GM06990 (cell line): Measurements from ENCODE around the gene SYNGR2.
A peak's percentile ranks its signal among the peaks of the same experiment; 100 is the strongest.

Experiments used
- DNase-seq: peaks from one replicate; pipeline ENCODE4 v3.0.0-alpha.2; 2011; ENCODE audit not compliant: insufficient read length; ENCODE audit errors: extremely low read depth
- H3K27me3 ChIP-seq: replicated peaks from 2 replicates; pipeline ENCODE4 v1.6.0; 2011; ENCODE audit warnings: low read length; ENCODE audit not compliant: control insufficient read depth, insufficient read depth
- H3K36me3 ChIP-seq: 2 replicates; pipeline ENCODE4 v1.5.1; 2011; ENCODE audit warnings: low read length; ENCODE audit not compliant: control insufficient read depth, insufficient read depth
- H3K4me3 ChIP-seq: replicated peaks from 2 replicates; pipeline ENCODE4 v1.5.1; 2011; ENCODE audit warnings: low read depth, mild to moderate bottlenecking, control low read depth, low read length
- TF ChIP-seq, protein P1 (sequence below): IDR thresholded peaks from 2 replicates; pipeline ENCODE4 v1.5.1; 2011; ENCODE audit warnings: low read length, control low read depth, mild to moderate bottlenecking, inconsistent platforms; ENCODE audit not compliant: insufficient read depth, poor library complexity, severe bottlenecking

The SYNGR2 gene

DNA sequence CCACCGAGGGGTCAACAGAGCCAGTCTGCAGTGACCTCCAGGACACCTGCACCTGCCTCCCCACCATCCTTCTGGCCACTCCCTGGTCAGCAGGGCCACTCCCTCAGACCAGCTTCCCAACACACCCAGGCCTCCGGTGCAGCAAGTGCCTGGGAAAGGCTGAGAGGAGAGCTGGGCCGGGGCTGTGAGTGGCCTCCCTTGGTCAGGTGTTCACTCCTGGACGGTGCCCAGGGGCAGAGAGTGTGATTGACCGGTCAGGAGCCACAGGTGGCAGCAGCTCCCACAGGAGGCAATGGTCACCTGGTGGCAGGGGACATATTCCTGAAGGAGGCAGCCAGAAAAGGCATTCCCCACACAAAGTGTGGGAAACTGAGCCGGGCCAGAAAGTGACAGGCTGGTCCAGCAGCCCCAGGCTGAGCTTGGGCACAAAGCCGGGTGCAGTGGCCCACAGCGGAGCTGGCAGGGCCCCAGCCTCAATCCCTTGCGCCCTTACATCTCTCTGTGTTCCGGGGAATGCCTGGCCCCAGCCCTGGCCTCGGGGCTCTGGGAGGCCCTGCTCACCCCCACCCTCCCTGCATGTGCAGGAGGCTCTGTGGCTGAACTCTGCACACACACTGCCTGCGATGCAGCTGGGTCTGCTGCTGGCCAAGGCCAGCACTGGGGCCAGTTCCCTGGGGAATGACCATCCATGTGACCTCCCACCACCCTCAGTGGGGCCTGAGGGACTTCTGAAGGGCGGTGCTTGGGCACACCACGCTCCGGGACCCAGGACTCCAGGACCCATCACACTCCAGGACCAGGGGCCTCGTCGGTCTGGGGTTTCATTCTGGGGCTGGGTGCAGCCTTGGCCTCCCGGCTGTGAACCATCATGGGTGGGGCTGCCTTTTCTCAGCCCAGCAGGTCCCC is 23.4 kb upstream of the SYNGR2 start:
- TF ChIP-seq, protein P1, sequence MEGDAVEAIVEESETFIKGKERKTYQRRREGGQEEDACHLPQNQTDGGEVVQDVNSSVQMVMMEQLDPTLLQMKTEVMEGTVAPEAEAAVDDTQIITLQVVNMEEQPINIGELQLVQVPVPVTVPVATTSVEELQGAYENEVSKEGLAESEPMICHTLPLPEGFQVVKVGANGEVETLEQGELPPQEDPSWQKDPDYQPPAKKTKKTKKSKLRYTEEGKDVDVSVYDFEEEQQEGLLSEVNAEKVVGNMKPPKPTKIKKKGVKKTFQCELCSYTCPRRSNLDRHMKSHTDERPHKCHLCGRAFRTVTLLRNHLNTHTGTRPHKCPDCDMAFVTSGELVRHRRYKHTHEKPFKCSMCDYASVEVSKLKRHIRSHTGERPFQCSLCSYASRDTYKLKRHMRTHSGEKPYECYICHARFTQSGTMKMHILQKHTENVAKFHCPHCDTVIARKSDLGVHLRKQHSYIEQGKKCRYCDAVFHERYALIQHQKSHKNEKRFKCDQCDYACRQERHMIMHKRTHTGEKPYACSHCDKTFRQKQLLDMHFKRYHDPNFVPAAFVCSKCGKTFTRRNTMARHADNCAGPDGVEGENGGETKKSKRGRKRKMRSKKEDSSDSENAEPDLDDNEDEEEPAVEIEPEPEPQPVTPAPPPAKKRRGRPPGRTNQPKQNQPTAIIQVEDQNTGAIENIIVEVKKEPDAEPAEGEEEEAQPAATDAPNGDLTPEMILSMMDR: no peak
- DNase-seq: peak; percentile 41
- Histone ChIP-seq H3K4me3 (no peak overlapping the region), H3K36me3 (peaks cover 8% of the 10 kb centered on the region; the same call in 1 of the 2 replicates), H3K27me3 (no peaks in the 10 kb centered on the region)

DNA sequence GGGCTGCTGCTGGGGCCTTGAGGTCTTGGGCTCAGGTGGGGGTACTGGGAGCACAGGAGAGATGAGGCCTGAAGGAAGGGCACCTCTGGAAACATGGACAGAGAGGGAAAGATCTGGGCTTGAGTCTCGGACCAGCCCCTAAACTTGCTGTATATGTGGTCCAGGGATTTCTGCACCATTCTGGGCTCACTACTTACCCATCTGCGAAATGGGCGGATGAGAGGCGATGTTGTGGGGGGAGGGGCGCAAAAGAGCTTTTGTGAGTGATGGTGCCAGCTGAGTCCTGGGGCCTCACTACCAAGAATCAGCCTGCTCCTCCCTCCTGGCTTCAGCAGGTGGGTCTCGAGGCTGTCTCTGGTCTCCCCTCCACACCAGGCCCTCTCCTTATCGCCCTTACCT is 21.9 kb upstream of the SYNGR2 start:
- Histone ChIP-seq H3K4me3 (no peak overlapping the region), H3K36me3 (peaks cover 6% of the 10 kb centered on the region; the same call in 1 of the 2 replicates), H3K27me3 (no peaks in the 10 kb centered on the region)
- DNase-seq: no peak
- TF ChIP-seq, protein P1: no peak

DNA sequence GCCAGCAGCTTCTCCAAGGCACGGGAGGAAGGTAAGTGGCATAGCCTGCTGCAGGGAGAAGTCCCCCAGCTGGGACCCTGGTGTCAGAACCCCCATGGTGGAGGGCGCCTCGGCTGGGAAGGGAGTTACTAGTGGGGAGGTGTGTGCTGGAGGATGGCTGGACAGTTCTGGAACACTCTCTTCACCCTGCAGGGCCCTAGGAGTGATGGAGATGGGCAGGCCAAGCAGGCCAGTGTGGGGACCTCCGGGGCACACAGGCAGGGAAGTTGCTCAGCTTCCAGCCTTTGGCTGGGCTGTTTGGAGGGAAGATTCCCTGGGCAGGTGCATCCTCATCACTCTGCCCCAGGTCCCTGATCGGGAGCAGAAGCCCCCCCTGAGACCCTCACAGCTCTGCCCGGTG is 21.5 kb upstream of the SYNGR2 start:
- Histone ChIP-seq H3K27me3 (no peaks in the 10 kb centered on the region), H3K36me3 (peaks cover 3% of the 10 kb centered on the region; the same call in 1 of the 2 replicates), H3K4me3 (no peak overlapping the region)
- TF ChIP-seq, protein P1: no peak
- peak; percentile 42 for DNase-seq

DNA sequence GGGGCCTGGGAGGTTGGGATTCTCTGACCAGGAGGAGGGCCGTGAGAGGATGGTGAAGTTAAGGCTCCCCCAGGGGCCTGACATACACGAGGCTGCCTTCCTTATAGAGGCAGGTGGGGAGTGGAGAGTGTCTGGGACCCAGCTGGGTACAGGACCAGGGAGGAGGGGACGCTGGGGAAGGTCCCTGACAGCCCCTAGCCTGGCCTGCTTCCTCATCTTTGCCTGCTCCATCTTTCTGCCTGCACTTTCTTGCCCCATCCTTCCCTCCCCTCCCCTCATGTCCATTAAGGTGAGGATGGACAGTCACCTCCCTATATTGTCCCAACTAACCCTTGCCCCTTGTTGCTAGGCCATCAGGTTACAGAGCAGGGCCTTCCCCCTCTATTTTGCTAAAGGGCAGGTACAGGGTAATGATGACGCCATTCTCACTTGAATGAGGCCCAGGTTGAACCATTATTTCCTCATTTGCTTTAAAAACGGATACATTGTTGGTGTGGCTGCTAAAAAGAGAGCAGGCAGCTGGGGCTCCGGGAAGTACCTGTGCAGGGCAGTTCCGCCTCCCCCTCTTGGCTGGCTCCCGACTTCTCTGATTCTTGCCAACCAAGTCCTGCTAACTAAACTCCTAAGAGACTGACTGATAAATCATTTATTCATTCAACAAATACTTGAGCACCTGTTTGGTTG is 20.9 kb upstream of the SYNGR2 start:
- no peaks in the 10 kb centered on the region for H3K36me3 ChIP-seq
- H3K4me3 ChIP-seq: no peak overlapping the region
- DNase-seq: peak; percentile 75
- TF ChIP-seq, protein P1: no peak
- no peaks in the 10 kb centered on the region for H3K27me3 ChIP-seq

DNA sequence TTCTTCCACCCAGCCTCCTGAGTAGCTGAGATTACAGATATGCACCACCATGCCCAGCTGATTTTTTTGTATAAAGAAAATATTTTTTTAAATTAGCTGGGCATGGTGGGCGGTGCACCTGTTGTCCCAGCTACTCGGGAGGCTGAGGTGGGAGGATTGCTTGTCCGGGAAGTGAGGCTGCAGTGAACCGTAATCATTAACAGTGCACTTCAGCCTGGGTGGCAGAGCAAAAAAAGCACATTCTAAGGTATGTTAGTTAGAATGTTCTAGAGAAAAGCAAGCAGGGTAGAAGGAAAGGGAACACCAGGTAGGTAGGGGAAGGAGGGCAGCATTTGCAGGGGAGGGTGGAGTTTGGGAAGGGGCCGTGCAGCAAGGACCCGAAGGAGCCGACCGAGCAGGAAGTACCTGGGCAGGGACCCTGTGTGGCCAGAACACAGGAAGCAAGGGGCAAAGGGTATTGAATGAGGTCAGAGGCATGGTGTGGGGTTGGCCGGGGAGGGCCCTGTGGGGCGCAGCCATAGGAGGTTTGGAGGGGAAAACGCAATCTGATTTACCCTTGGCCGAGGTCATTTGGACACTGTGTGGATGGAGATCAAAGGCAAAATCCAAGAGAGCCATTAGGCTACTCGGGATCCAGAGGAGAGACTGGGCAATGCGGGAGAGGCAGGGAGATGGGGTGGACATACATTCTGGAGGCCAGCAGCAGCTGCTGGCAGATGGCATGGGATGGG is 19.9 kb upstream of the SYNGR2 start:
- Histone ChIP-seq H3K36me3 (no peaks in the 10 kb centered on the region), H3K4me3 (no peak overlapping the region), H3K27me3 (no peaks in the 10 kb centered on the region)
- no peak for DNase-seq
- TF ChIP-seq, protein P1: no peak
